GM23338 (cell line): ENCODE results near the gene PHOX2A. TPM values are rescaled to one million over a fixed set of nuclear protein-coding genes. Genes with fewer than 3 reads are reported as not detected.

Source experiments
- ATAC-seq: fragments of 200-7000 bp; cut with Tn5 transposase; 3 replicates; pipeline ENCODE4 v1.9.1; 2020
- DNase-seq: peaks from one replicate; pipeline ENCODE4 v3.0.0-alpha.2; 2015; ENCODE audit warnings: low spot score
- H2AFZ ChIP-seq: fragments of 200-600 bp; sonication (generic); 2 replicates; pipeline ENCODE4 v1.8.0; 2016; ENCODE audit warnings: antibody characterized with exemption, mild to moderate bottlenecking, moderate library complexity
- H3F3A ChIP-seq: fragments of 200-600 bp; sonication (generic); replicated peaks from 2 replicates; pipeline ENCODE4 v1.8.0; 2017; ENCODE audit warnings: antibody characterized with exemption, mixed run types, low read depth
- H3K27ac ChIP-seq: fragments of 200-600 bp; sonication (generic); 2 replicates; pipeline ENCODE4 v1.6.1; 2016; ENCODE audit warnings: low read depth
- H3K27me3 ChIP-seq: fragments of 200-600 bp; sonication (generic); 2 replicates; pipeline ENCODE4 v1.8.0; 2016; ENCODE audit warnings: mild to moderate bottlenecking, mixed run types, moderate library complexity; ENCODE audit not compliant: insufficient read depth
- H3K36me3 ChIP-seq: fragments of 200-600 bp; sonication (generic); 2 replicates; pipeline ENCODE4 v1.8.0; 2016; ENCODE audit warnings: mild to moderate bottlenecking; ENCODE audit not compliant: insufficient read depth
- H3K4me1 ChIP-seq: fragments of 200-600 bp; sonication (generic); 2 replicates; pipeline ENCODE4 v1.8.0; 2016; ENCODE audit warnings: mild to moderate bottlenecking, moderate library complexity; ENCODE audit not compliant: insufficient read depth
- H3K4me2 ChIP-seq: fragments of 200-600 bp; sonication (generic); 2 replicates; pipeline ENCODE4 v1.7.1; 2017; ENCODE audit warnings: mixed run types
- H3K4me3 ChIP-seq: fragments of 200-600 bp; sonication (generic); 2 replicates; pipeline ENCODE4 v1.6.1; 2016; ENCODE audit warnings: mixed run types
- H3K79me2 ChIP-seq: fragments of 200-600 bp; sonication (generic); replicated peaks from 2 replicates; pipeline ENCODE4 v1.8.0; 2017; ENCODE audit warnings: mild to moderate bottlenecking; ENCODE audit not compliant: insufficient read depth
- H3K9me2 ChIP-seq: fragments of 200-600 bp; sonication (generic); 2 replicates; pipeline ENCODE4 v1.8.0; 2017; ENCODE audit not compliant: insufficient read depth
- H4K20me1 ChIP-seq: fragments of 200-600 bp; sonication (generic); replicated peaks from 2 replicates; pipeline ENCODE4 v1.8.0; 2017; ENCODE audit warnings: mild to moderate bottlenecking; ENCODE audit not compliant: insufficient read depth
- H3K27ac Mint-ChIP-seq: 2 replicates; pipeline ENCODE4 v1.8.0; 2020; ENCODE audit warnings: inconsistent platforms, mild to moderate bottlenecking, moderate library complexity, mixed read lengths
- H3K27me3 Mint-ChIP-seq: 3 replicates; pipeline ENCODE4 v1.8.0; 2022; ENCODE audit warnings: low read depth, mild to moderate bottlenecking, moderate library complexity, mixed read lengths, inconsistent platforms; ENCODE audit not compliant: insufficient read depth, poor library complexity
- H3K36me3 Mint-ChIP-seq: 3 replicates; pipeline ENCODE4 v1.8.0; 2021; ENCODE audit warnings: low read depth, mild to moderate bottlenecking, inconsistent platforms, moderate library complexity, mixed read lengths
- H3K4me1 Mint-ChIP-seq: 3 replicates; pipeline ENCODE4 v1.8.0; 2020; ENCODE audit warnings: mild to moderate bottlenecking, inconsistent platforms, mixed read lengths
- H3K4me3 Mint-ChIP-seq: 3 replicates; pipeline ENCODE4 v1.8.0; 2021; ENCODE audit warnings: moderate library complexity, mild to moderate bottlenecking, inconsistent platforms, mixed read lengths
- H3K9me3 Mint-ChIP-seq: 3 replicates; pipeline ENCODE4 v1.8.0; 2020; ENCODE audit warnings: moderate library complexity, mild to moderate bottlenecking, inconsistent platforms, mixed read lengths
- CREB1 ChIP-seq: fragments of 250-450 bp; sonication (Bioruptor Pico); IDR thresholded peaks from 2 replicates; pipeline ENCODE4 v1.5.0; 2020; ENCODE audit warnings: low read depth, mild to moderate bottlenecking, moderate library complexity
- CTCF ChIP-seq, 2 experiments: fragments of 200-600 bp in 1 of 2; sonication (generic) in 1 of 2; conservative IDR thresholded peaks; 2 replicates each; pipeline versions ENCODE4 v1.5.1 to v1.6.1; 2016 to 2017; ENCODE audit warnings: antibody characterized with exemption in 2 of 2, low read depth in 2 of 2, mild to moderate bottlenecking in 2 of 2, moderate library complexity in 1 of 2
- ETS1 ChIP-seq: IDR thresholded peaks from 2 replicates; pipeline ENCODE4 v1.6.1; 2016; ENCODE audit warnings: antibody characterized with exemption
- EZH2 ChIP-seq: fragments of 200-600 bp; sonication (generic); IDR thresholded peaks from one replicate; pipeline ENCODE4 v1.8.0; 2017; ENCODE audit warnings: antibody characterized with exemption, mild to moderate bottlenecking, low read depth; ENCODE audit not compliant: unreplicated experiment
- JUNB ChIP-seq: IDR thresholded peaks from one replicate; pipeline ENCODE4 v1.6.1; 2016; ENCODE audit warnings: antibody characterized with exemption; ENCODE audit not compliant: unreplicated experiment
- NANOG ChIP-seq: IDR thresholded peaks from 2 replicates; pipeline ENCODE4 v1.6.1; 2016; ENCODE audit warnings: antibody characterized with exemption, borderline replicate concordance
- POLR2AphosphoS5 ChIP-seq: IDR thresholded peaks from 2 replicates; pipeline ENCODE4 v1.6.1; 2016; ENCODE audit warnings: antibody characterized with exemption, low read depth
- ZNF114 ChIP-seq: fragments of 250-450 bp; sonication (Bioruptor Pico); IDR thresholded peaks from 2 replicates; pipeline ENCODE4 v1.5.0; 2020; ENCODE audit warnings: mild to moderate bottlenecking, moderate library complexity
- ZNF331 ChIP-seq: fragments of 250-450 bp; sonication (Bioruptor Pico); IDR thresholded peaks from 2 replicates; pipeline ENCODE4 v1.5.0; 2020; ENCODE audit warnings: low read depth, mild to moderate bottlenecking, moderate library complexity
- polyA plus RNA-seq: library from polyadenylated mRNA; unstranded; fragments of >200 nt; fragmentation: Nextera tagmentation; extraction: Ambion mirVana; gene quantifications from 2 replicates; pipeline ENCODE4 v1.2.1, GENCODE V29; 2016
- total RNA-seq: library from RNA; depleted of rRNA; stranded (reverse); fragments of >200 nt; shearing (Covaris generic); gene quantifications from 2 replicates; pipeline ENCODE4 v1.2.3, GENCODE V29; 2014
- TF ChIP-seq, protein P1 (sequence below): IDR thresholded peaks from one replicate; pipeline ENCODE4 v1.6.1; 2018; ENCODE audit warnings: antibody characterized with exemption; ENCODE audit not compliant: unreplicated experiment
- TF ChIP-seq, protein P2 (sequence below): fragments of 250-450 bp; sonication (Bioruptor Pico); IDR thresholded peaks from 2 replicates; pipeline ENCODE4 v1.5.0; 2020; ENCODE audit warnings: mild to moderate bottlenecking, moderate library complexity

Gene PHOX2A
- total and polyA plus RNA-seq, 2 experiments from 2014 or later: 0.31 TPM; not detected in 1

DNA sequence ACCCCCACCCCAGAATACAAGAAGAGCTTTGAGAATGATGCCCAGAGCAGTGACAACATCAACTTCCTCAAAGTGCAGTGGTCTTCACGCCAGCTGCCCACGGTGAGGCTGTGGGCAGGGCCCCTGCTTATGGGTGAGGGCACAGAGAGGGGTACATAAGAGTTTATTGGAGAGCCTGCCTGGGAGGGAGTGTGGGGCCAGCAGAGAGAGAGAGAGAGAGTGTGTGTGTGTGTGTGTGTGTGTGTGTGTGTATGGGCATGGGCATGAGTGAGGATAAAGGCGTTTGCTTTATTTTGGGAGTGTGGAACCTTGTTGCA is 9.5 kb downstream of the PHOX2A start:
- Mint-ChIP-seq H3K4me1 (peaks cover 16% of the 10 kb centered on the region), H3K9me3 (no peaks in the 10 kb centered on the region), H3K36me3 (peaks cover 69% of the 10 kb centered on the region), H3K27ac (no peak overlapping the region), H3K4me3 (no peak overlapping the region), H3K27me3 (peaks cover 21% of the 10 kb centered on the region)
- no peaks in the 10 kb centered on the region for H3K79me2 ChIP-seq
- DNase-seq (no peak), ATAC-seq (no peak)
- H3F3A ChIP-seq: no peaks in the 10 kb centered on the region
- no peak overlapping the region for H3K4me2 ChIP-seq
- no peak for TF ChIP-seq NANOG
- no peak for TF ChIP-seq ZNF114 (CRISPR knock-in tag)
- no peak for TF ChIP-seq ETS1
- TF ChIP-seq, protein P1, sequence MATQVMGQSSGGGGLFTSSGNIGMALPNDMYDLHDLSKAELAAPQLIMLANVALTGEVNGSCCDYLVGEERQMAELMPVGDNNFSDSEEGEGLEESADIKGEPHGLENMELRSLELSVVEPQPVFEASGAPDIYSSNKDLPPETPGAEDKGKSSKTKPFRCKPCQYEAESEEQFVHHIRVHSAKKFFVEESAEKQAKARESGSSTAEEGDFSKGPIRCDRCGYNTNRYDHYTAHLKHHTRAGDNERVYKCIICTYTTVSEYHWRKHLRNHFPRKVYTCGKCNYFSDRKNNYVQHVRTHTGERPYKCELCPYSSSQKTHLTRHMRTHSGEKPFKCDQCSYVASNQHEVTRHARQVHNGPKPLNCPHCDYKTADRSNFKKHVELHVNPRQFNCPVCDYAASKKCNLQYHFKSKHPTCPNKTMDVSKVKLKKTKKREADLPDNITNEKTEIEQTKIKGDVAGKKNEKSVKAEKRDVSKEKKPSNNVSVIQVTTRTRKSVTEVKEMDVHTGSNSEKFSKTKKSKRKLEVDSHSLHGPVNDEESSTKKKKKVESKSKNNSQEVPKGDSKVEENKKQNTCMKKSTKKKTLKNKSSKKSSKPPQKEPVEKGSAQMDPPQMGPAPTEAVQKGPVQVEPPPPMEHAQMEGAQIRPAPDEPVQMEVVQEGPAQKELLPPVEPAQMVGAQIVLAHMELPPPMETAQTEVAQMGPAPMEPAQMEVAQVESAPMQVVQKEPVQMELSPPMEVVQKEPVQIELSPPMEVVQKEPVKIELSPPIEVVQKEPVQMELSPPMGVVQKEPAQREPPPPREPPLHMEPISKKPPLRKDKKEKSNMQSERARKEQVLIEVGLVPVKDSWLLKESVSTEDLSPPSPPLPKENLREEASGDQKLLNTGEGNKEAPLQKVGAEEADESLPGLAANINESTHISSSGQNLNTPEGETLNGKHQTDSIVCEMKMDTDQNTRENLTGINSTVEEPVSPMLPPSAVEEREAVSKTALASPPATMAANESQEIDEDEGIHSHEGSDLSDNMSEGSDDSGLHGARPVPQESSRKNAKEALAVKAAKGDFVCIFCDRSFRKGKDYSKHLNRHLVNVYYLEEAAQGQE: no peak
- TF ChIP-seq POLR2AphosphoS5: no peak
- TF ChIP-seq CREB1 (CRISPR knock-in tag): no peak
- no peak for TF ChIP-seq JUNB
- no peak for TF ChIP-seq CTCF (conservative IDR thresholded peaks at IDR 0.05; ENCODE audit: low read depth in 2 of 2)
- no peak for TF ChIP-seq EZH2
- TF ChIP-seq, protein P2, sequence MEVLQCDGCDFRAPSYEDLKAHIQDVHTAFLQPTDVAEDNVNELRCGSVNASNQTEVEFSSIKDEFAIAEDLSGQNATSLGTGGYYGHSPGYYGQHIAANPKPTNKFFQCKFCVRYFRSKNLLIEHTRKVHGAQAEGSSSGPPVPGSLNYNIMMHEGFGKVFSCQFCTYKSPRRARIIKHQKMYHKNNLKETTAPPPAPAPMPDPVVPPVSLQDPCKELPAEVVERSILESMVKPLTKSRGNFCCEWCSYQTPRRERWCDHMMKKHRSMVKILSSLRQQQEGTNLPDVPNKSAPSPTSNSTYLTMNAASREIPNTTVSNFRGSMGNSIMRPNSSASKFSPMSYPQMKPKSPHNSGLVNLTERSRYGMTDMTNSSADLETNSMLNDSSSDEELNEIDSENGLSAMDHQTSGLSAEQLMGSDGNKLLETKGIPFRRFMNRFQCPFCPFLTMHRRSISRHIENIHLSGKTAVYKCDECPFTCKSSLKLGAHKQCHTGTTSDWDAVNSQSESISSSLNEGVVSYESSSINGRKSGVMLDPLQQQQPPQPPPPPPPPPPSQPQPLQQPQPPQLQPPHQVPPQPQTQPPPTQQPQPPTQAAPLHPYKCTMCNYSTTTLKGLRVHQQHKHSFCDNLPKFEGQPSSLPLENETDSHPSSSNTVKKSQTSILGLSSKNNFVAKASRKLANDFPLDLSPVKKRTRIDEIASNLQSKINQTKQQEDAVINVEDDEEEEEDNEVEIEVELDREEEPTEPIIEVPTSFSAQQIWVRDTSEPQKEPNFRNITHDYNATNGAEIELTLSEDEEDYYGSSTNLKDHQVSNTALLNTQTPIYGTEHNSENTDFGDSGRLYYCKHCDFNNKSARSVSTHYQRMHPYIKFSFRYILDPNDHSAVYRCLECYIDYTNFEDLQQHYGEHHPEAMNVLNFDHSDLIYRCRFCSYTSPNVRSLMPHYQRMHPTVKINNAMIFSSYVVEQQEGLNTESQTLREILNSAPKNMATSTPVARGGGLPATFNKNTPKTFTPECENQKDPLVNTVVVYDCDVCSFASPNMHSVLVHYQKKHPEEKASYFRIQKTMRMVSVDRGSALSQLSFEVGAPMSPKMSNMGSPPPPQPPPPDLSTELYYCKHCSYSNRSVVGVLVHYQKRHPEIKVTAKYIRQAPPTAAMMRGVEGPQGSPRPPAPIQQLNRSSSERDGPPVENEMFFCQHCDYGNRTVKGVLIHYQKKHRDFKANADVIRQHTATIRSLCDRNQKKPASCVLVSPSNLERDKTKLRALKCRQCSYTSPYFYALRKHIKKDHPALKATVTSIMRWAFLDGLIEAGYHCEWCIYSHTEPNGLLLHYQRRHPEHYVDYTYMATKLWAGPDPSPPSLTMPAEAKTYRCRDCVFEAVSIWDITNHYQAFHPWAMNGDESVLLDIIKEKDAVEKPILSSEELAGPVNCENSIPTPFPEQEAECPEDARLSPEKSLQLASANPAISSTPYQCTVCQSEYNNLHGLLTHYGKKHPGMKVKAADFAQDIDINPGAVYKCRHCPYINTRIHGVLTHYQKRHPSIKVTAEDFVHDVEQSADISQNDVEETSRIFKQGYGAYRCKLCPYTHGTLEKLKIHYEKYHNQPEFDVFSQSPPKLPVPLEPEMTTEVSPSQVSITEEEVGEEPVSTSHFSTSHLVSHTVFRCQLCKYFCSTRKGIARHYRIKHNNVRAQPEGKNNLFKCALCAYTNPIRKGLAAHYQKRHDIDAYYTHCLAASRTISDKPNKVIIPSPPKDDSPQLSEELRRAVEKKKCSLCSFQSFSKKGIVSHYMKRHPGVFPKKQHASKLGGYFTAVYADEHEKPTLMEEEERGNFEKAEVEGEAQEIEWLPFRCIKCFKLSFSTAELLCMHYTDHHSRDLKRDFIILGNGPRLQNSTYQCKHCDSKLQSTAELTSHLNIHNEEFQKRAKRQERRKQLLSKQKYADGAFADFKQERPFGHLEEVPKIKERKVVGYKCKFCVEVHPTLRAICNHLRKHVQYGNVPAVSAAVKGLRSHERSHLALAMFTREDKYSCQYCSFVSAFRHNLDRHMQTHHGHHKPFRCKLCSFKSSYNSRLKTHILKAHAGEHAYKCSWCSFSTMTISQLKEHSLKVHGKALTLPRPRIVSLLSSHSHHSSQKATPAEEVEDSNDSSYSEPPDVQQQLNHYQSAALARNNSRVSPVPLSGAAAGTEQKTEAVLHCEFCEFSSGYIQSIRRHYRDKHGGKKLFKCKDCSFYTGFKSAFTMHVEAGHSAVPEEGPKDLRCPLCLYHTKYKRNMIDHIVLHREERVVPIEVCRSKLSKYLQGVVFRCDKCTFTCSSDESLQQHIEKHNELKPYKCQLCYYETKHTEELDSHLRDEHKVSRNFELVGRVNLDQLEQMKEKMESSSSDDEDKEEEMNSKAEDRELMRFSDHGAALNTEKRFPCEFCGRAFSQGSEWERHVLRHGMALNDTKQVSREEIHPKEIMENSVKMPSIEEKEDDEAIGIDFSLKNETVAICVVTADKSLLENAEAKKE (CRISPR knock-in tag): no peak
- TF ChIP-seq ZNF331 (CRISPR knock-in tag): no peak
- H2AFZ ChIP-seq: no peak overlapping the region
- H3K4me3 ChIP-seq: no peak overlapping the region
- no peaks in the 10 kb centered on the region for H3K9me2 ChIP-seq
- H3K36me3 ChIP-seq: no peaks in the 10 kb centered on the region; the same call in 1 of the 2 replicates
- peaks cover 12% of the 10 kb centered on the region for H3K27me3 ChIP-seq
- no peaks in the 10 kb centered on the region; the same call in 1 of the 2 replicates for H4K20me1 ChIP-seq
- H3K4me1 ChIP-seq: peaks cover 13% of the 10 kb centered on the region
- no peak overlapping the region for H3K27ac ChIP-seq
